D721Med (cell line): ENCODE data around the gene DEFB123.
"Not testable (repeated sequence)": the region's sequence is repeated elsewhere in the genome, so short reads cannot be mapped to it uniquely, and the experiment has no call there.

Experiments
- DNase-seq: peaks from one replicate; pipeline ENCODE4 v3.0.0; 2011; ENCODE audit warnings: low spot score; ENCODE audit not compliant: insufficient read length
- FAIRE-seq: peaks from 2 replicates; lab custom pipeline; 2011; peaks lifted over from hg19 to GRCh38; lab: Jason Lieb, UNC
- TF ChIP-seq, protein P1 (sequence below): IDR thresholded peaks from 2 replicates; pipeline ENCODE4 v1.5.1; 2012; ENCODE audit warnings: mild to moderate bottlenecking, control low read depth; ENCODE audit not compliant: insufficient read depth; ENCODE audit errors: missing control alignments

Gene DEFB123

DNA sequence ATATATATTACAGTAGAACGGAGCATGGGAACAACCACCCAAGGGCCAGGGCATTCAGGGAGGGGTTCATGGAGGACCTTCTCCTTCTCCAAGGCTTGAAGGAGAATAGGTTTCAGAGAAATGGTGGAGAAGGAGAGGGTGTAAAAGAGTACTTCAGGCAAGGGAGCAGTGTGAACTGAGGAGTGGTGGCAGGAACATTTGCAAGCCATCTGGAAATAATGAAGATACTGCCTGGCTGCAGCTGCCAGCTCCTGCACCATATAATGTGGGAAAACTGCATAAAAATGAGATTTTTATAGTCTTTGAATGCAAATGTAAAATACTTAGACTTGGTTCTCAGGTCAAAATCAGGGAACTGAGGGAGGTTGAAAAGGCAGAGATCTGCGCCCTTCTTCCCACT lies 24.8 kb upstream of the DEFB123 start:
- DNase-seq: no peak
- TF ChIP-seq, protein P1, sequence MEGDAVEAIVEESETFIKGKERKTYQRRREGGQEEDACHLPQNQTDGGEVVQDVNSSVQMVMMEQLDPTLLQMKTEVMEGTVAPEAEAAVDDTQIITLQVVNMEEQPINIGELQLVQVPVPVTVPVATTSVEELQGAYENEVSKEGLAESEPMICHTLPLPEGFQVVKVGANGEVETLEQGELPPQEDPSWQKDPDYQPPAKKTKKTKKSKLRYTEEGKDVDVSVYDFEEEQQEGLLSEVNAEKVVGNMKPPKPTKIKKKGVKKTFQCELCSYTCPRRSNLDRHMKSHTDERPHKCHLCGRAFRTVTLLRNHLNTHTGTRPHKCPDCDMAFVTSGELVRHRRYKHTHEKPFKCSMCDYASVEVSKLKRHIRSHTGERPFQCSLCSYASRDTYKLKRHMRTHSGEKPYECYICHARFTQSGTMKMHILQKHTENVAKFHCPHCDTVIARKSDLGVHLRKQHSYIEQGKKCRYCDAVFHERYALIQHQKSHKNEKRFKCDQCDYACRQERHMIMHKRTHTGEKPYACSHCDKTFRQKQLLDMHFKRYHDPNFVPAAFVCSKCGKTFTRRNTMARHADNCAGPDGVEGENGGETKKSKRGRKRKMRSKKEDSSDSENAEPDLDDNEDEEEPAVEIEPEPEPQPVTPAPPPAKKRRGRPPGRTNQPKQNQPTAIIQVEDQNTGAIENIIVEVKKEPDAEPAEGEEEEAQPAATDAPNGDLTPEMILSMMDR: no peak
- FAIRE-seq: no peak

DNA sequence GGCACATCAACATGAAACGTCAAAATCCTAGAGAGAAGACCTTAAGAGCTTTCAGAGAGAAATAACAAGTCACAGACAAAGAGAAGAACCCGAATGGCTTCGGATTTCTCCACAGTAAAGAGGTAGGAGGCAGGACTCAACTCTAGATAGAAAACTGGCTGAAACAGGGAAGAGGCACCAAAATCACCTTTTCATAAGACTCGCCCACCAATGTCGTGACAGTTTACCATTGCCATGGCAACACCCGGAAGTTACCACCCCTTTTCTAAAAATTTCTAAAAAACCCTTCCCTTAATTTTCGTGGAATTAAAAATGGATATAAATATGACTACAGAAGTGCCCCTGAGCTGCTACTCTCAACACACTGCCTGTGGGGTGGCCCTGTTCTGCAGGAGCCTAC lies 22.1 kb upstream of the DEFB123 start:
- TF ChIP-seq, protein P1: no peak
- DNase-seq (no peak), FAIRE-seq (no peak)

DNA sequence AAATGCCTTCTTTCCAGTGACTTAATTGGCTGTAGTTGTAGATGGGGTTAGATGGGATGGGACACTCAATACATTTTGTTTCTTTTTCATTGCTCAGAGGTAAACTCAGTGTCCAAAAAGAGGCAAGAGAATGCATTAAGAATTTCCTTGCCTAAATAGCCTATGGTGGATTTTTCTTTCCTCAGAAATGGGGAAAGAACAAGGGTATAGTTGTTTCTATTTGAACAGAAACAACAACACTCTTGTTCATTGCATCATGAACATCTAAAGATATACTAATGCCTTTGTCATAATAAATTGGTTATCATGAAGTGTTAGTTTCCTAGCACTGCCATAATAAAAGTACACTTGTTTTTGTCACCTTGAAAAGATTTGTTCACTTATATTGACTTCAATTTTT lies 14.6 kb upstream of the DEFB123 start:
- DNase-seq (no peak), FAIRE-seq (no peak)
- TF ChIP-seq, protein P1: no peak

DNA sequence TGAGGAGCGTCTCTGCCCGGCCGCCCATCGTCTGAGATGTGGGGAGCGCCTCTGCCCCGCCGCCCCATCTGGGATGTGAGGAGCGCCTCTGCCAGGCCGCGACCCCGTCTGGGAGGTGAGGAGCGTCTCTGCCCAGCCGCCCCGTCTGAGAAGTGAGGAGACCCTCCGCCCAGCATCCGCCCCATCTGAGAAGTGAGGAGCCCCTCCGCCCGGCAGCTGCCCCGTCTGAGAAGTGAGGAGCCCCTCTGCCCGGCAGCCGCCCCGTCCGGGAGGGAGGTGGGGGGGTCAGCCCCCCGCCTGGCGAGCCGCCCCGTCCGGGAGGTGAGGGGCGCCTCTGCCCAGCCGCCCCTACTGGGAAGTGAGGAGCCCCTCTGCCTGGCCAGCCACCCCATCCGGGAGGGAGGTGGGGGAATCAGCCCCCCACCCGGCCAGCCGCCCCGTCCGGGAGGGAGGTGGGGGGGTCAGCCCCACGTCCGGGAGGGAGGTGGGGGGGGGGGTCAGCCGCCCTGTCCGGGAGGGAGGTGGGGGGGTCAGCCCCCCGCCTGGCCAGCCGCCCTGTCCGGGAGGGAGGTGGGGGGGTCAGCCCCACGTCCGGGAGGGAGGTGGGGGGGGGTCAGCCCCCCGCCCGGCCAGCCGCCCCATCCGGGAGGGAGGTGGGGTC lies 13.4 kb upstream of the DEFB123 start:
- not testable (repeated sequence) for FAIRE-seq

DNA sequence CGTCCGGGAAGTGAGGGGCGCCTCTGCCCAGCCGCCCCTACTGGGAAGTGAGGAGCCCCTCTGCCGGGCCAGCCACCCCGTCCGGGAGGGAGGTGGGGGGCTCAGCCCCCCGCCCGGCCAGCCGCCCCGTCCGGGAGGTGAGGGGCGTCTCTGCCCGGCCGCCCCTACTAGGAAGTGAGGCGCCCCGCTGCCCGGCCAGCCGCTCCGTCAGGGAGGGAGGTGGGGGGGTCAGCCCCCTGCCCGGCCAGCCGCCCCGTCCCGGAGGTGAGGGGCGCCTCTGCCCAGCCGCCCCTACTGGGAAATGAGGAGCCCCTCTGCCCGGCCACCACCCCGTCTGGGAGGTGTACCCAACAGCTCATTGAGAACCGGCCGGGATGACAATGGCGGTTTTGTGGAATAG lies 12.9 kb upstream of the DEFB123 start:
- FAIRE-seq, DNase-seq: not testable (repeated sequence)

More for the DNA sequence above, 13.4 kb upstream of the DEFB123 start:
- DNase-seq: not testable (repeated sequence)

DNA sequence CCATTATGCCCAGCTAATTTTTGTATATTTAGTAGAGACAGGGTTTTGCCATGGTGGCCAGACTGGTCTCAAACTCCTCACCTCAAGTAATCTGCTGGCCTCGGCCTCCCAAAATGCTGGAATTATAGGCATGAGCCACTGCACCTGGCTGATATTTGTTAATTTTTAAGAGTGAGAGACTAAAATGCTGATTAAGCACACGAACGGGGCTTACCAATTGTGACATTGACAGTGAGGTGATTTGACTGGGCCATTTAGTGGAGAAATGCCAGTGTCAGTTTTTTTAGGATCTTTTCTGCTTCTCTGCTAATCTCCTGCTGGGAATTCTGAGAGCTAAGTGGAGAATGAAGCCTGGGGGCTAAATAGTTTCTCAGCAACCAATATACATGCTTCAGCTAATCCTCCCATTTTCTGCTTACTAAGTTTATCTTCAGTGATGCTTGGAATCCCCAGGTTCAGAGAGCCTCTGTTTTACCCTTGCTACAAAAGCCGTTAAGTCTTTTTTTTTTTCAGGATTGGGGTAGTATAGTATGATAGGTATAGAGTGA lies 9.8 kb upstream of the DEFB123 start:
- no peak for FAIRE-seq
- TF ChIP-seq, protein P1: no peak

DNA sequence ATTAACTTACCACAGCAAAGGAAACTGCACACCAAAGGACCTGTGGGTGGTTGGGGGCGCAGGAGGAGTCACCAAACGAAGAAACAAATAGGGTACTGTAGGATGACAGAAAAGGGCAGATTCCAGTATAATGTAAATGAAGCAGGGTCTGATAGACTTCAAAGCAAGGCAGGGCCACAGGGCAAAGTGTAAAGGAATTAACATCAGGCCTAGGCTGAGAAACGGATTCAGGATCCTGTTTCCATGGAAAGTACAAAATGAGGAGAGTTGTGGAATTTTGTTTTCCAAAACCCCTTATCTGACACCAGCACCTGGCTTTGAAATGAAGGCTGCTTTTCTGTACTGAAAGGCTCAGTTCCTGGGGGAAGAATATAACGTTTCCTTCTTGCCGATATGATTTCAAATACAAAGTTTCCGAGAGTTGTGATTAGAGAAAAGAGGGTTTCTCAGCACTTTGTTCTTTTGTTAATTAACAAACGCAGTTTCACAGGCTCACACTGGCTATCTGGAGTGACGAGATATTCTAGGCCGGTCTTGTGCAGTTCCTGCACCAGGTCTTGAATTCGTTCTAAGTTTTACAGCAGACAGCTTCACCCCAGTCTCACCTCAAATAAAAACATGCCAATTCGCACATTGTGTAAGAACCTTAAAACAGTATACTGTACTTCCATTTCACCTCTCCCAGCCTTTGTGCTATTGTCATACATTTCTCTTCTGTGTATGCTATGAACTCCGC lies 5.8 kb downstream of the DEFB123 start:
- DNase-seq: no peak
- no peak for FAIRE-seq
- TF ChIP-seq, protein P1: no peak

More for the DNA sequence above, 9.8 kb upstream of the DEFB123 start:
- no peak for DNase-seq
